Spinal cord (tissue), 10 donors: ENCODE measurements around the gene PLXNA4. TPM values are rescaled to one million over a fixed set of nuclear protein-coding genes. Genes with fewer than 3 reads are reported as not detected.

Source experiments
- DNase-seq, 6 donors: peaks; one replicate each; pipeline versions ENCODE4 v3.0.0 to v3.0.0-alpha.2; 2013 to 2015; ENCODE audit warnings: low spot score in 6 of 6, low read depth in 4 of 6
- H3K27ac ChIP-seq: one replicate; pipeline ENCODE4 v1.5.1; 2013; ENCODE audit warnings: low read depth, low read length, control low read depth
- H3K27me3 ChIP-seq: one replicate; pipeline ENCODE4 v1.6.1; 2013; ENCODE audit warnings: low read length; ENCODE audit not compliant: control insufficient read depth, insufficient read depth
- H3K36me3 ChIP-seq: one replicate; pipeline ENCODE4 v1.6.1; 2013; ENCODE audit warnings: low read length; ENCODE audit not compliant: control insufficient read depth, insufficient read depth
- H3K4me1 ChIP-seq: one replicate; pipeline ENCODE4 v1.6.1; 2013; ENCODE audit warnings: low read length; ENCODE audit not compliant: control insufficient read depth, insufficient read depth
- H3K4me3 ChIP-seq: one replicate; pipeline ENCODE4 v1.5.1; 2013; ENCODE audit warnings: low read depth, low read length, control low read depth
- H3K9me3 ChIP-seq: one replicate; pipeline ENCODE4 v1.6.1; 2013; ENCODE audit warnings: low read length; ENCODE audit not compliant: control insufficient read depth, insufficient read depth
- WGBS: methylation state at CpG from one replicate; pipeline ENCODE4 v1.1.5; 2013; ENCODE audit warnings: missing lambda C conversion rate; ENCODE audit not compliant: insufficient coverage; 5-methylcytosine and 5-hydroxymethylcytosine counted together
- polyA plus RNA-seq, 2 donors: library from polyadenylated mRNA; unstranded; fragments of 120-200 nt; gene quantifications; one replicate each; pipeline ENCODE4 v1.2.1, GENCODE V29; 2013; ENCODE audit not compliant: insufficient read length in 2 of 2
- total RNA-seq, 2 donors: library from RNA; depleted of rRNA in 1 of 2; stranded (reverse); fragments of 120-200 nt in 1 of 2; fragments of >200 nt in 1 of 2; gene quantifications; one replicate each; pipeline versions ENCODE4 v1.2.3 to v1.2.4, GENCODE V29; 2013 to 2014
- donor health status: healthy.

PLXNA4 gene
- total and polyA plus RNA-seq, 4 donors: 13.8 to 29.7 (median 23.2) TPM

DNA sequence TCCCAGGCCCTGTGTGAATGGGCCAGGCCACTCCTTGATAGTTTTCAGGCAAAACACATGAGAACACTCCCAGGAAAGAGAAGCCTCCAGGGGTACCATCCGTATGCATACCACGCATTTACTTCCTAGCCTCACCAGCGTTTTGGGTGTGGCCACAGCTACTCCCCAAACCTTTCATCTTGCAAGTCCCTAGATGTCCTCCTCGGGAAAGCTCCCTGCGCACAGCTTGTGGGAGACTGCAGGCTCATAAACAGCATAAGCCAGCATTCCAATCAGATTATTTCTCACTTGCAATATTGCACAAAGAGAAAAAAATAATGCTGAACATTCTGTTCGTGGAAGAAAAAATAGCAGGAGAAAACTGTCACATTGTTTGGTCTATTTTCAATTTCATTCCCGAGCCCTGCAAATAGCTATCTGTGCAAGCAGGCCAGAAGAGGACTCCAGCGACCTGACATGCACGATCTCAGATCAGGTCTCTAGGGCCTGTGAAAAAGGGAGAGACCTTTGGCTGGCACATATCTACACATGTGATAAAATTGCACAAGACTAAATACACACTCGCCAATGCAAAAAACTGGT is 175.6 kb downstream of the PLXNA4 start:
- DNase-seq: peak in 1 of 6 donors; percentile 70

GRCh38 chr7:132399367-132399766 is 176.9 kb downstream of the PLXNA4 start:
- no peak for DNase-seq
- Histone ChIP-seq H3K27me3 (no peaks in the 10 kb centered on the region), H3K27ac (no peak overlapping the region), H3K9me3 (no peaks in the 10 kb centered on the region), H3K36me3 (no peaks in the 10 kb centered on the region), H3K4me1 (peaks cover 39% of the 10 kb centered on the region), H3K4me3 (no peak overlapping the region)
- WGBS: 89% methylated on average over 3 of the region's 4 CpGs

More for the DNA sequence above, 175.6 kb downstream of the PLXNA4 start:
- H3K4me1 ChIP-seq: peaks cover 31% of the 10 kb centered on the region
- no peak overlapping the region for H3K4me3 ChIP-seq
- H3K27ac ChIP-seq: no peak overlapping the region
- H3K9me3 ChIP-seq: no peaks in the 10 kb centered on the region
- no peaks in the 10 kb centered on the region for H3K36me3 ChIP-seq
- H3K27me3 ChIP-seq: no peaks in the 10 kb centered on the region
- WGBS: 77% methylated on average over 7 of the region's 10 CpGs

GRCh38 chr7:132398253-132398925 is 177.9 kb downstream of the PLXNA4 start:
- H3K27me3 ChIP-seq: no peaks in the 10 kb centered on the region
- DNase-seq: no peak
- WGBS: 63% methylated on average over 10 of the region's 14 CpGs
- H3K27ac ChIP-seq: no peak overlapping the region
- H3K4me1 ChIP-seq: peaks cover 41% of the 10 kb centered on the region
- no peaks in the 10 kb centered on the region for H3K9me3 ChIP-seq
- H3K36me3 ChIP-seq: no peaks in the 10 kb centered on the region
- H3K4me3 ChIP-seq: no peak overlapping the region

DNA sequence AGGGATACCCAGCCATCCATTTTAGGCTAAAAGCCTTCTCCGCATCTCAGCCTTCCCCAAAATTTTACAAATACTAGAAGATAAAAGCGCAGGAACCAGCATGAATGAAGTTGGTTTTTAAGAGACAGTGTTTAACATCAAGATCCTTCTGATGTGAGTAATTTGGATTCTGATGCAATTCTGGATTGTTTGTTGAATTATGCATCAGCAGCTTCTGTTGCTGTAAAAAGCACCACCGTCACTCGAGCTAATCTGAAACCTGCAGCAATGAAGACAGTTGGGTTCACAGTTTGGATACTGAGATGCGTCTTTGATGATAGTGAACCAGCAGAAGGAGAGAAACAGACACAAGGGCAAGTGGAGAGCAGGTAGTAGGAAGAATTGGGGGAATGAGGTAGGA is 179.2 kb downstream of the PLXNA4 start:
- WGBS: no CpG with 5 or more reads among the region's 5 CpGs
- H3K4me1 ChIP-seq: peaks cover 33% of the 10 kb centered on the region
- peak in 2 of 6 donors; percentile 44 to 59 for DNase-seq

GRCh38 chr7:132395361-132395760 is 180.9 kb downstream of the PLXNA4 start:
- Histone ChIP-seq H3K4me3 (no peak overlapping the region), H3K4me1 (peaks cover 30% of the 10 kb centered on the region), H3K27ac (no peak overlapping the region), H3K36me3 (no peaks in the 10 kb centered on the region), H3K9me3 (no peaks in the 10 kb centered on the region), H3K27me3 (no peaks in the 10 kb centered on the region)
- DNase-seq: no peak
- WGBS: 71% methylated on average over 4 of the region's 4 CpGs

More for the DNA sequence above, 179.2 kb downstream of the PLXNA4 start:
- Histone ChIP-seq H3K9me3 (no peaks in the 10 kb centered on the region), H3K4me3 (no peak overlapping the region), H3K27ac (no peak overlapping the region), H3K36me3 (no peaks in the 10 kb centered on the region), H3K27me3 (no peaks in the 10 kb centered on the region)

- WGBS: 82% methylated on average over 5 of the region's 7 CpGs
- Histone ChIP-seq H3K4me1 (peaks cover 30% of the 10 kb centered on the region), H3K27me3 (no peaks in the 10 kb centered on the region)
These were observed 181.7 kb downstream of the PLXNA4 start for GRCh38 chr7:132394283-132395198.

DNA sequence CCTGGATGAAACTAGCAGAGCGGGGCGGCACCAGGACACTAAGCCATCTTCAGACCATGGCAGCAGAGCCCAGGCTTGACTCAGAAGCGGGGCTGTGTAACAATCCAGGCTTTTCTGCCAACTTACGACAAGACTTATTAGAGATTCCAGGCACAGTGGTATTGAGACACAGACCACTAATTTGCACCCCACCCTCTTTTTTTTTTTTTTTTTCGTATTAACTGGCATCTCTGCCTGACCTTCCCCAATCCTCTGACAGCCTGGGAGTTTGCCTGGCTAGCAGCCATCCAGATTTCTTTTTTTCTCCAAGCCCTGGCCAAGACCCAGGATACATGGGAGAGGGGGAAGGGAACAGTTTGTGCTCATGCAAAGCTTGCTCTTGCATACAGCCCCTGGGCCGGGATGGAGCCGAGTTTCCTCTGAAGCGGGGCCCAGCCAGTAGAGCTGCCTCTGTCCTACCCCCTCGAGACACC is 182.4 kb downstream of the PLXNA4 start:
- Histone ChIP-seq H3K27ac (no peak overlapping the region), H3K9me3 (no peaks in the 10 kb centered on the region), H3K4me3 (no peak overlapping the region), H3K27me3 (no peaks in the 10 kb centered on the region), H3K4me1 (peaks cover 29% of the 10 kb centered on the region), H3K36me3 (no peaks in the 10 kb centered on the region)
- WGBS: 29% methylated on average over 5 of the region's 9 CpGs
- DNase-seq: peak in 5 of 6 donors; percentile 38 to 93 (median 54)

More at GRCh38 chr7:132394283-132395198, 181.7 kb downstream of the PLXNA4 start:
- Histone ChIP-seq H3K36me3 (no peaks in the 10 kb centered on the region), H3K4me3 (no peak overlapping the region), H3K27ac (no peak overlapping the region), H3K9me3 (no peaks in the 10 kb centered on the region)
- DNase-seq: no peak

- 93% methylated on average over 8 of the region's 8 CpGs for WGBS
- Histone ChIP-seq H3K27me3 (no peaks in the 10 kb centered on the region), H3K4me1 (peaks cover 25% of the 10 kb centered on the region), H3K27ac (no peak overlapping the region), H3K4me3 (no peak overlapping the region), H3K9me3 (no peaks in the 10 kb centered on the region), H3K36me3 (no peaks in the 10 kb centered on the region)
- no peak for DNase-seq
These were observed 183.6 kb downstream of the PLXNA4 start for GRCh38 chr7:132392713-132393112.

DNA sequence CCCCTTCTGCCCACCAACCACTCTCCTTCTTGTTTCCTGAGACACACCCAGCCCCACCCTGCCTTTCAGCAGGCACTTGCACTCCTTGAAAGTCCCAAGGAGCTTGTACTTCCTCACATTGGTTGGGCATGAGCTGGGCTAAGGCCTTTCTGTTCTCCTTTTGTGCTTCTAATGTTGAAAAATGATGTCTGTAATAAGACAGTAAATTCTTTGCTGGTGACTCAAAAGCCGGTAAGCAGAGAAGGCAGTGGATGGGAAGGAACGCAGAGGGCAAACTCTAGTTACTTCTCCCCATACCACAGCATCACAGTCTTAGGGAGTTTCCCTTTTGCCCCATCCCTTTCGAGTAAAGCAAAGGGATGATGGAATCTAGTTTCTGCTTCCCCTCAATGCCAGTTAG is 185.6 kb downstream of the PLXNA4 start:
- Histone ChIP-seq H3K36me3 (no peaks in the 10 kb centered on the region), H3K4me3 (no peak overlapping the region), H3K27ac (no peak overlapping the region), H3K4me1 (peaks cover 35% of the 10 kb centered on the region), H3K27me3 (no peaks in the 10 kb centered on the region), H3K9me3 (no peaks in the 10 kb centered on the region)
- WGBS: no CpG with 5 or more reads among the region's 3 CpGs
- no peak for DNase-seq
